PC-3 (cell line): ENCODE results near the gene BTG4. TPM values are rescaled to one million over a fixed set of nuclear protein-coding genes. Genes with fewer than 3 reads are reported as not detected.

Experiments
- ATAC-seq: fragments of 200-7000 bp; cut with Tn5 transposase; 2 replicates; pipeline ENCODE4 v1.9.1; 2020; ENCODE audit warnings: mild to moderate bottlenecking, moderate library complexity
- BruUV-seq: library from RNA; stranded (reverse); fragments of 400-500 nt; replicated peaks from 2 replicates; lab custom pipeline; 2021; lab: Mats Ljungman, UMichigan
- CTCF ChIA-PET: fragments of 300-600 bp; sonication (Branson Sonifier 250); formaldehyde crosslinking; loops from one replicate; lab custom pipeline; 2022; ENCODE audit warnings: antibody characterized with exemption; lab: Charles Lee
- POLR2A ChIA-PET: fragments of 300-600 bp; sonication (Branson Sonifier 250); formaldehyde crosslinking; loops from one replicate; lab custom pipeline; 2022; ENCODE audit warnings: antibody characterized with exemption; ENCODE audit not compliant: unreplicated experiment; lab: Charles Lee
- DNase-seq: peaks from one replicate; pipeline ENCODE4 v3.0.0-alpha.2; 2015
- H2AFZ ChIP-seq: fragments of 300-600 bp; sonication (generic); 2 replicates; pipeline ENCODE4 v1.6.0; 2016; ENCODE audit warnings: antibody characterized with exemption, low read length
- H3F3A ChIP-seq: fragments of 300-600 bp; sonication (generic); one replicate; pipeline ENCODE4 v1.6.0; 2017; ENCODE audit warnings: antibody characterized with exemption, low read length, control low read depth, mild to moderate bottlenecking; ENCODE audit not compliant: unreplicated experiment
- H3K27ac ChIP-seq: fragments of 300-600 bp; sonication (generic); 2 replicates; pipeline ENCODE4 v1.5.1; 2016; ENCODE audit warnings: mild to moderate bottlenecking, low read length
- H3K27me3 ChIP-seq: fragments of 300-600 bp; sonication (generic); 2 replicates; pipeline ENCODE4 v1.6.1; 2016; ENCODE audit warnings: low read length, mixed read lengths
- H3K36me3 ChIP-seq: fragments of 300-600 bp; sonication (generic); 2 replicates; pipeline ENCODE4 v1.6.1; 2016; ENCODE audit warnings: low read depth, mixed run types, low read length, mixed read lengths
- H3K4me1 ChIP-seq: fragments of 300-600 bp; sonication (generic); 2 replicates; pipeline ENCODE4 v1.5.1; 2016; ENCODE audit warnings: low read length; ENCODE audit not compliant: insufficient read depth
- H3K4me2 ChIP-seq: fragments of 300-600 bp; sonication (generic); 2 replicates; pipeline ENCODE4 v1.6.0; 2016; ENCODE audit warnings: low read length
- H3K4me3 ChIP-seq: fragments of 300-600 bp; sonication (generic); 2 replicates; pipeline ENCODE4 v1.5.1; 2016; ENCODE audit warnings: mild to moderate bottlenecking, low read length, mixed read lengths
- H3K79me2 ChIP-seq: fragments of 300-600 bp; sonication (generic); 2 replicates; pipeline ENCODE4 v1.6.1; 2017; ENCODE audit warnings: low read length, mixed read lengths
- H3K9ac ChIP-seq: fragments of 300-600 bp; sonication (generic); 2 replicates; pipeline ENCODE4 v1.6.0; 2016; ENCODE audit warnings: mild to moderate bottlenecking, low read length
- H3K9me2 ChIP-seq: fragments of 300-600 bp; sonication (generic); replicated peaks from 2 replicates; pipeline ENCODE4 v1.6.1; 2016; ENCODE audit warnings: mixed run types, low read length, mixed read lengths
- H3K9me3 ChIP-seq: fragments of 300-600 bp; sonication (generic); 2 replicates; pipeline ENCODE4 v1.6.1; 2016; ENCODE audit warnings: low read length, mixed read lengths
- H4K20me1 ChIP-seq: fragments of 300-600 bp; sonication (generic); 2 replicates; pipeline ENCODE4 v1.6.1; 2016; ENCODE audit warnings: low read length, mixed read lengths
- CTCF ChIP-seq: fragments of 300-600 bp; sonication (generic); conservative IDR thresholded peaks from 2 replicates; pipeline ENCODE4 v1.5.1; 2017; ENCODE audit warnings: antibody characterized with exemption, low read depth, mild to moderate bottlenecking, low read length
- EZH2 ChIP-seq: fragments of 300-600 bp; sonication (generic); IDR thresholded peaks from one replicate; pipeline ENCODE4 v1.6.1; 2017; ENCODE audit warnings: antibody characterized with exemption, mild to moderate bottlenecking, low read length; ENCODE audit not compliant: unreplicated experiment
- EZH2phosphoT487 ChIP-seq: fragments of 300-600 bp; sonication (generic); IDR thresholded peaks from 2 replicates; pipeline ENCODE4 v1.6.1; 2018; ENCODE audit warnings: mild to moderate bottlenecking, antibody characterized with exemption, low read length, borderline replicate concordance
- intact Hi-C: fragments of 100-400 bp; cut with micrococcal nuclease; formaldehyde crosslinking; loops from 2 replicates; pipeline ENCODE4 v1.9.0; 2023
- total RNA-seq: library from RNA; depleted of rRNA; stranded (reverse); fragments of >200 nt; gene quantifications from 2 replicates; pipeline ENCODE4 v1.2.3, GENCODE V29; 2014

The BTG4 gene
- total RNA-seq, 1 experiment from 2014 or later: not detected

- BruUV-seq: TSS peak; percentile 75
- Histone ChIP-seq H3K9ac (peak overlapping the region; percentile 79), H3K9me3 (no peaks in the 10 kb centered on the region), H3K36me3 (peaks cover 5% of the 10 kb centered on the region; the same call in 1 of the 2 replicates), H3K9me2 (no peaks in the 10 kb centered on the region), H3K4me1 (peaks cover 57% of the 10 kb centered on the region), H3K27ac (peak overlapping the region; percentile 95), H3F3A (peaks cover 23% of the 10 kb centered on the region), H2AFZ (peak overlapping the region; percentile 60), H4K20me1 (no peaks in the 10 kb centered on the region), H3K4me2 (peak overlapping the region; percentile 79), H3K79me2 (no peaks in the 10 kb centered on the region), H3K27me3 (no peaks in the 10 kb centered on the region), H3K4me3 (peak overlapping the region; percentile 51)
- intact Hi-C loops: loop anchor here (1.0 kb wide), 2 partner anchors 16 to 23 kb away; no protein-coding TSS in a partner anchor
- no peak for TF ChIP-seq EZH2
- ChIA-PET POLR2A (interaction anchor here (0.9 kb wide), 1 partner anchor 23 kb away, joined by 3 read pairs; no protein-coding TSS in a partner anchor), CTCF (interaction anchor here (1.0 to 1.1 kb wide), 2 partner anchors 15 to 100 kb away, joined by 3 to 4 read pairs; no protein-coding TSS in a partner anchor)
- ATAC-seq: peak; percentile 72
- peak; percentile 96 for DNase-seq
Measured at GRCh38 chr11:111554532-111554931, 42.3 kb upstream of the BTG4 start.

GRCh38 chr11:111550258-111550657 is 38.1 kb upstream of the BTG4 start:
- Histone ChIP-seq H3K27me3 (no peaks in the 10 kb centered on the region), H4K20me1 (no peaks in the 10 kb centered on the region), H3K4me1 (peaks cover 20% of the 10 kb centered on the region), H3K79me2 (no peaks in the 10 kb centered on the region), H3K4me3 (no peak overlapping the region), H3K9me3 (no peaks in the 10 kb centered on the region), H3K4me2 (no peak overlapping the region), H3K27ac (no peak overlapping the region), H3K9ac (no peak overlapping the region), H3K9me2 (no peaks in the 10 kb centered on the region), H3K36me3 (no peaks in the 10 kb centered on the region), H3F3A (peaks cover 6% of the 10 kb centered on the region), H2AFZ (no peak overlapping the region)
- no TSS peak for BruUV-seq
- ChIA-PET POLR2A (no interaction called here), CTCF (no interaction called here)
- no peak for TF ChIP-seq EZH2
- TF ChIP-seq CTCF: no peak
- no peak for TF ChIP-seq EZH2phosphoT487
- DNase-seq (no peak), ATAC-seq (no peak)
- intact Hi-C loops: no loop called here

- TF ChIP-seq EZH2phosphoT487 (no peak), CTCF (no peak), EZH2 (no peak)
- Histone ChIP-seq H3K27me3 (no peaks in the 10 kb centered on the region), H4K20me1 (no peaks in the 10 kb centered on the region), H3K4me1 (peaks cover 16% of the 10 kb centered on the region), H3K9me2 (no peaks in the 10 kb centered on the region), H3K27ac (no peak overlapping the region), H3K36me3 (no peaks in the 10 kb centered on the region), H3F3A (peaks cover 6% of the 10 kb centered on the region), H3K79me2 (no peaks in the 10 kb centered on the region), H3K4me2 (no peak overlapping the region), H2AFZ (no peak overlapping the region), H3K4me3 (no peak overlapping the region), H3K9me3 (no peaks in the 10 kb centered on the region), H3K9ac (no peak overlapping the region)
- no TSS peak for BruUV-seq
- DNase-seq: no peak
- ChIA-PET CTCF (no interaction called here), POLR2A (no interaction called here)
- intact Hi-C loops: no loop called here
- ATAC-seq: no peak
Measured at GRCh38 chr11:111549869-111550203, 37.6 kb upstream of the BTG4 start.
